Left lung (tissue), 10 donors: ENCODE results near the gene PMIS2. TPM values are rescaled to one million over a fixed set of nuclear protein-coding genes. Genes with fewer than 3 reads are reported as not detected.

ENCODE experiments used
- ATAC-seq: fragments of 200-7000 bp; cut with Tn5 transposase; one replicate; pipeline ENCODE4 v1.9.1; 2020; ENCODE audit warnings: moderate library complexity
- DNase-seq, 4 donors: peaks; one replicate each; pipeline ENCODE4 v3.0.0-alpha.2; 2013 to 2020
- H3K27ac ChIP-seq, 2 donors: fragments of 200-600 bp; sonication (generic) in 1 of 2; one replicate each; pipeline versions ENCODE4 v1.5.0 to v1.8.0; 2020 to 2021
- H3K27me3 ChIP-seq, 2 donors: fragments of 200-600 bp; sonication (generic) in 1 of 2; one replicate each; pipeline versions ENCODE4 v1.5.0 to v1.8.0; 2020 to 2021
- H3K36me3 ChIP-seq, 2 donors: fragments of 200-600 bp; sonication (generic) in 1 of 2; one replicate each; pipeline versions ENCODE4 v1.5.0 to v1.8.0; 2020 to 2021
- H3K4me1 ChIP-seq, 2 donors: fragments of 200-600 bp; one replicate each; pipeline ENCODE4 v1.8.0; 2021
- H3K4me3 ChIP-seq, 2 donors: fragments of 200-600 bp; sonication (generic) in 1 of 2; one replicate each; pipeline versions ENCODE4 v1.5.0 to v1.8.0; 2020 to 2021; ENCODE audit warnings: mild to moderate bottlenecking in 1 of 2
- H3K9me3 ChIP-seq, 2 donors: fragments of 200-600 bp; sonication (generic) in 1 of 2; one replicate each; pipeline versions ENCODE4 v1.5.0 to v1.8.0; 2020 to 2021
- CTCF ChIP-seq, 2 donors: fragments of 200-600 bp; sonication (generic) in 1 of 2; IDR thresholded peaks; one replicate each; pipeline versions ENCODE4 v1.5.0 to v1.8.0; 2021; ENCODE audit warnings: antibody characterized with exemption in 2 of 2
- intact Hi-C, 2 donors: fragments of 100-400 bp; cut with DNase I; formaldehyde crosslinking; loops; one replicate each; pipeline versions ENCODE4 v1.11.2 to v1.14.2; 2022
- polyA plus RNA-seq, 6 donors: library from polyadenylated mRNA; unstranded; fragments of 120-200 nt; gene quantifications; one replicate each; pipeline ENCODE4 v1.2.1, GENCODE V29; 2013; ENCODE audit not compliant: insufficient read length in 6 of 6
- total RNA-seq, 2 donors: library from RNA; stranded (reverse); fragmentation: NEBNext Ultra II Directional; extraction: Animal tissue kit (Norgen Biotek cat#: 25700); gene quantifications; one replicate each; pipeline ENCODE4 v1.2.1, GENCODE V29; 2021
- donor health status: DM: no; HTN: yes; CAD: no.
- donor health status: DM: no; HTN: no; CAD: no.

PMIS2 gene
- total and polyA plus RNA-seq, 8 donors = not detected

GRCh38 chr19:35562336-35562735 is 23.6 kb upstream of the PMIS2 start:
- Histone ChIP-seq H3K27ac (no peak overlapping the region), H3K9me3 (no peaks in the 10 kb centered on the region), H3K36me3 (no peaks in the 10 kb centered on the region), H3K27me3 (peaks cover 13 to 80% of the 10 kb centered on the region in 2 donors), H3K4me3 (no peak overlapping the region), H3K4me1 (peaks cover 0 to 8% of the 10 kb centered on the region in 2 donors)
- intact Hi-C loops = no loop called here
- no peak for TF ChIP-seq CTCF (IDR thresholded peaks at IDR 0.05)
- no peak for ATAC-seq
- no peak for DNase-seq

DNA sequence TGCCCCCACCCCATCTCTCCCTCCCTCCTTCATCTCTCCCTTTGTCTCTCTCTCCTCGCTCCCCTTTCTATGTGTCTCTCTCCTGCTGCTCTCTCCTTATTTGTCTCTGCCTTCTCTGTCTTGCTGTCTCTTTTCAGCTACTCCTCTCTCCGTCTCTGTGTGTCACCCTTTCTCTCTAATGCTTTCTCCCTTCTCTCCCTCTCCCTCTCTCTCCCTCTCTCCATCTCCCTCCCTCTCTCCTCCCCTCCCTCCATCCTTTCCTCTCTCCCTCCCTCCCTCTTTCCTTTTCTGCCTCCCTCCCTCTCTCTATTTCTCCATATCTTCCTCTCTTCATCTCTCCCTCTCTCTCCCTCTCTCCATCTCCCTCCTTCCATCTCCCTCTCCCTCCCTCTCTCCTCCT is 23.2 kb upstream of the PMIS2 start:
- DNase-seq (no peak), ATAC-seq (no peak)

GRCh38 chr19:35563207-35563829 is 22.7 kb upstream of the PMIS2 start, which contains the start of gene ATP4A:
ATP4A (minus strand) TSS chr19:35563658; CDS start chr19:35563629, 29 bp downstream.
- Histone ChIP-seq H3K4me3 (no peak within 1 kb of the TSS), H3K27ac (no peak within 1 kb of the TSS), H3K9me3 (no peaks in the 10 kb centered on the region), H3K36me3 (no peaks in the 10 kb centered on the region), H3K4me1 (peaks cover 0 to 3% of the 10 kb centered on the region in 2 donors), H3K27me3 (peaks cover 9 to 75% of the 10 kb centered on the region in 2 donors)
- no peak for ATAC-seq
- TF ChIP-seq CTCF (IDR thresholded peaks at IDR 0.05) = no peak
- no peak for DNase-seq
- intact Hi-C loops = no loop called here

More for the DNA sequence above, 23.2 kb upstream of the PMIS2 start:
- Histone ChIP-seq H3K36me3 (no peaks in the 10 kb centered on the region), H3K4me3 (no peak overlapping the region), H3K4me1 (peaks cover 0 to 8% of the 10 kb centered on the region in 2 donors), H3K27me3 (peaks cover 13 to 75% of the 10 kb centered on the region in 2 donors), H3K9me3 (no peaks in the 10 kb centered on the region), H3K27ac (no peak overlapping the region)
- no peak for TF ChIP-seq CTCF (IDR thresholded peaks at IDR 0.05)
- intact Hi-C loops = no loop called here

- no peaks in the 10 kb centered on the region for H3K9me3 ChIP-seq
These were observed 20.7 kb upstream of the PMIS2 start for GRCh38 chr19:35565016-35565856.

More at GRCh38 chr19:35565016-35565856, 20.7 kb upstream of the PMIS2 start:
- intact Hi-C loops = no loop called here
- Histone ChIP-seq H3K27me3 (peaks cover 0 to 75% of the 10 kb centered on the region in 2 donors), H3K27ac (no peak overlapping the region), H3K36me3 (no peaks in the 10 kb centered on the region), H3K4me1 (no peaks in the 10 kb centered on the region), H3K4me3 (no peak overlapping the region)
- DNase-seq = no peak
- no peak for ATAC-seq
- no peak for TF ChIP-seq CTCF (IDR thresholded peaks at IDR 0.05)
